Measurements from ENCODE around the gene GFOD1. TPM values are rescaled to one million over a fixed set of nuclear protein-coding genes. Genes with fewer than 3 reads are reported as not detected.

Gene GFOD1
- total and polyA plus RNA-seq, 10 of the 15 experiments (the other 5 are each of a cell fraction or from before 2014, with no cell fraction given), result 6.5 to 41.4 (median 16.0) TPM

DNA sequence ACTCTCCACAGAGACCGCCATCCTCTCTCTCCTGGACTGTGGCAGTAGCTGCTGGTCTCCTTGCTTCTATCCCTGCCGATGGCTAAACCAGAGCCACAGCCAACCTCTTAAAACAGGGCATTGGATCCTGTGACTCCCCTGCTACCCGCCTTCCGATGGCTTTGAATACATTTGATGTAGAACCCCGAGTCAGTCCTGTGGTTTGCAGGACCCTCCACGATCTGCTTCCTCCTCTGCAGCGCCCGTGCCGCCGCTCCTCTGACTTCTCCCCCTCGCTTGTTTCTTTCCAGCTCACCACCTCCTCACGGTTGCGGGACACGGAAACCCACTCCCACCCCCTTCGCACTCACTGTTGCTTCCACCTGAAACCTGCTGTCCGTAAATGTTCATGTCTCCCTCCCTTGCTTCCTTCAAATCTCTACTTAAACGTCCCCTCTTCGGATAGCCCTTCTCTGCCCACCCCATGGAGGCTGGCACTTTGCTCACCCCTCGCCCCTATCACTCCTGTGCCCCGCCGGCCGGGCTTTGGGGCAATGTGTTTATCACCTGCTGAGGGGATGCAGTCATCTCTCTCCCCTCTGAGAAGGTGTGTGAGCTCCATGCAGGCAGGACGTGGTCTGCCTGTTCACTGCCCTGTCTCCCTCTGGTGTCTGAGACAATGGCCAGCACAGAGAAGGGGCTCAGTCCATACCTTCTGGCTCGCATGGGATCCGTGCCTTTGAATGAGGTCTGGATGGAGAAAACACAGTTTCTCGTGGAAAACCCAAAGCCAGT, 67.8 kb downstream of the GFOD1 start:
- H3K27ac ChIP-seq (ENCODE audit: control insufficient read depth, insufficient read depth), result no peak overlapping the region; the same call in 1 of the 2 replicates
- H4K20me1 ChIP-seq (ENCODE audit: control insufficient read depth, insufficient read depth), result no peaks in the 10 kb centered on the region
- H3K4me1 ChIP-seq (ENCODE audit: control insufficient read depth, insufficient read depth, low read length), result peaks cover 18% of the 10 kb centered on the region
- no peak overlapping the region for H3K4me2 ChIP-seq (ENCODE audit: control insufficient read depth, insufficient read depth)
- BruUV-seq (replicated peaks), result no TSS peak
- ATAC-seq (peak; percentile 45; the same call in 2 of the 3 replicates), DNase-seq (ENCODE audit: low read depth, low spot score) (no peak), FAIRE-seq (no peak)
- H3K9me3 ChIP-seq (replicated peaks; ENCODE audit: control insufficient read depth, insufficient read depth, low read length), result no peaks in the 10 kb centered on the region; the same call in 2 of the 3 replicates
- H3K9ac ChIP-seq (ENCODE audit: control insufficient read depth, insufficient read depth, low read length), result no peak overlapping the region
- H3K36me3 ChIP-seq (ENCODE audit: control insufficient read depth in 2 of 2, insufficient read depth in 2 of 2, low read length in 1 of 2), result peaks cover 6 to 20% of the 10 kb centered on the region in 2 experiments
- RAD21 ChIA-PET (ENCODE audit: unreplicated experiment), result no interaction called here
- CTCF ChIA-PET, result interaction anchor here (1.4 kb wide), 1 partner anchor 13 kb away, joined by 4 read pairs; no protein-coding TSS in a partner anchor
- intact Hi-C loops (cut with micrococcal nuclease; ENCODE audit: unreplicated experiment), result no loop called here
- H2AFZ ChIP-seq (ENCODE audit: control insufficient read depth, low read depth, low read length), result no peak overlapping the region
- in situ Hi-C loops (cut with MboI), result no loop called here
- H3K27me3 ChIP-seq (replicated peaks in 1 of 2; ENCODE audit: control insufficient read depth in 2 of 2, insufficient read depth in 2 of 2, low read length in 1 of 2), result no peaks in the 10 kb centered on the region
- SMC1A ChIA-PET (ENCODE audit: uncharacterized antibody, unreplicated experiment), result interaction anchor here (0.6 to 17.6 kb wide), 8 partner anchors 8 to 118 kb away, joined by 3 to 240 read pairs (median 3); no protein-coding TSS in a partner anchor
- H3K4me3 ChIP-seq, result no peak overlapping the region
- POLR2A ChIA-PET, result no interaction called here
- H3K79me2 ChIP-seq (ENCODE audit: control insufficient read depth, insufficient read depth, low read length), result peaks cover 28% of the 10 kb centered on the region
- WGBS (ENCODE audit: insufficient coverage, insufficient replicate concordance, low lambda C conversion rate, missing lambda C conversion rate), result 84% methylated on average over 26 of the region's 26 CpGs
- TF ChIP-seq, protein P1, sequence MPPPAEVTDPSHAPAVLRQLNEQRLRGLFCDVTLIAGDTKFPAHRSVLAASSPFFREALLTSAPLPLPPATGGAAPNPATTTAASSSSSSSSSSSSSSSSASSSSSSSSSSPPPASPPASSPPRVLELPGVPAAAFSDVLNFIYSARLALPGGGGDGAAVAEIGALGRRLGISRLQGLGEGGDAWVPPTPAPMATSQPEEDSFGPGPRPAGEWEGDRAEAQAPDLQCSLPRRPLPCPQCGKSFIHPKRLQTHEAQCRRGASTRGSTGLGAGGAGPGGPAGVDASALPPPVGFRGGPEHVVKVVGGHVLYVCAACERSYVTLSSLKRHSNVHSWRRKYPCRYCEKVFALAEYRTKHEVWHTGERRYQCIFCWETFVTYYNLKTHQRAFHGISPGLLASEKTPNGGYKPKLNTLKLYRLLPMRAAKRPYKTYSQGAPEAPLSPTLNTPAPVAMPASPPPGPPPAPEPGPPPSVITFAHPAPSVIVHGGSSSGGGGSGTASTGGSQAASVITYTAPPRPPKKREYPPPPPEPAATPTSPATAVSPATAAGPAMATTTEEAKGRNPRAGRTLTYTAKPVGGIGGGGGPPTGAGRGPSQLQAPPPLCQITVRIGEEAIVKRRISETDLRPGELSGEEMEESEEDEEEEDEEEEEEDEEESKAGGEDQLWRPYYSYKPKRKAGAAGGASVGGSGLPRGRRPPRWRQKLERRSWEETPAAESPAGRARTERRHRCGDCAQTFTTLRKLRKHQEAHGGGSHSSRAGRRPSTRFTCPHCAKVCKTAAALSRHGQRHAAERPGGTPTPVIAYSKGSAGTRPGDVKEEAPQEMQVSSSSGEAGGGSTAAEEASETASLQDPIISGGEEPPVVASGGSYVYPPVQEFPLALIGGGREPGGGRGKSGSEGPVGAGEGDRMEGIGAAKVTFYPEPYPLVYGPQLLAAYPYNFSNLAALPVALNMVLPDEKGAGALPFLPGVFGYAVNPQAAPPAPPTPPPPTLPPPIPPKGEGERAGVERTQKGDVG (CRISPR knock-in tag; IDR thresholded peaks at IDR 0.05), result no peak
- TF ChIP-seq NFIC (IDR thresholded peaks at IDR 0.05; ENCODE audit: low read depth, low read length) (no peak), CBFB (IDR thresholded peaks at IDR 0.05; ENCODE audit: low read depth) (no peak), ELK1 (IDR thresholded peaks at IDR 0.05; ENCODE audit: low read depth, low read length) (no peak), JUND (IDR thresholded peaks at IDR 0.05; ENCODE audit: low read depth, low read length) (no peak), BCL3 (IDR thresholded peaks at IDR 0.05; ENCODE audit: borderline replicate concordance, insufficient read depth, low read depth, low read length, poor library complexity, severe bottlenecking) (no peak), ZBTB40 (IDR thresholded peaks at IDR 0.05; ENCODE audit: borderline replicate concordance) (no peak), CBX3 (IDR thresholded peaks at IDR 0.05; ENCODE audit: borderline replicate concordance, low read depth) (no peak), EP300 (IDR thresholded peaks at IDR 0.05; ENCODE audit: borderline replicate concordance in 1 of 2, control insufficient read depth in 1 of 2, low read depth in 2 of 2, low read length in 2 of 2) (no peak), STAT1 (conservative IDR thresholded peaks at IDR 0.05) (no peak), HCFC1 (IDR thresholded peaks at IDR 0.05; ENCODE audit: low read length) (no peak), WRNIP1 (IDR thresholded peaks at IDR 0.05; ENCODE audit: borderline replicate concordance, low read depth, low read length) (no peak)

Data from GM12878 (cell line).